Osteocyte (in vitro differentiated cells): Measurements from ENCODE around the gene STARD3. TPM values are rescaled to one million over a fixed set of nuclear protein-coding genes. Genes with fewer than 3 reads are reported as not detected.
"Not testable (repeated sequence)": the region's sequence is repeated elsewhere in the genome, so short reads cannot be mapped to it uniquely, and the experiment has no call there.

Source experiments
- DNase-seq: peaks from one replicate; pipeline ENCODE4 v3.0.0; 2021; ENCODE audit warnings: mixed read lengths; ENCODE audit not compliant: unreplicated experiment; ENCODE audit errors: extremely low spot score
- H3K27ac Mint-ChIP-seq: one replicate; pipeline ENCODE4 v1.8.0; 2021; ENCODE audit warnings: mild to moderate bottlenecking, mixed read lengths; ENCODE audit not compliant: unreplicated experiment
- H3K27me3 Mint-ChIP-seq: one replicate; pipeline ENCODE4 v1.8.0; 2021; ENCODE audit warnings: mixed read lengths; ENCODE audit not compliant: unreplicated experiment
- H3K36me3 Mint-ChIP-seq: one replicate; pipeline ENCODE4 v1.8.0; 2021; ENCODE audit warnings: mixed read lengths; ENCODE audit not compliant: unreplicated experiment
- H3K4me1 Mint-ChIP-seq: one replicate; pipeline ENCODE4 v1.8.0; 2021; ENCODE audit warnings: mixed read lengths; ENCODE audit not compliant: unreplicated experiment
- H3K4me3 Mint-ChIP-seq: one replicate; pipeline ENCODE4 v1.8.0; 2021; ENCODE audit warnings: mild to moderate bottlenecking, moderate library complexity, mixed read lengths; ENCODE audit not compliant: unreplicated experiment
- H3K9me3 Mint-ChIP-seq: one replicate; pipeline ENCODE4 v1.8.0; 2021; ENCODE audit warnings: mixed read lengths; ENCODE audit not compliant: unreplicated experiment
- long read RNA-seq: library from polyadenylated mRNA; unstranded; transcript quantifications from one replicate; pipeline ENCODE4 v2.0.0, GENCODE V29; 2021
- total RNA-seq: library from RNA; stranded (reverse); gene quantifications from 2 replicates; pipeline ENCODE4 v1.2.1, GENCODE V29; 2021
- TF ChIP-seq, protein P1 (sequence below): fragments of 200-600 bp; sonication (generic); IDR thresholded peaks from 2 replicates; pipeline ENCODE4 v1.5.0; 2021; ENCODE audit warnings: antibody characterized with exemption, mild to moderate bottlenecking, moderate library complexity

Gene STARD3
- total RNA-seq: 55.5 and 68.9 TPM in 2 replicates
- long read RNA-seq, transcript STARD3-201 (15 exons, 2,132 nt): major isoform, 23 of 41 reads
- long read RNA-seq, partial matches to known transcripts: 2 of 41 reads
- long read RNA-seq, other reads (novel, unspliced or antisense): 15 of 41 reads

DNA sequence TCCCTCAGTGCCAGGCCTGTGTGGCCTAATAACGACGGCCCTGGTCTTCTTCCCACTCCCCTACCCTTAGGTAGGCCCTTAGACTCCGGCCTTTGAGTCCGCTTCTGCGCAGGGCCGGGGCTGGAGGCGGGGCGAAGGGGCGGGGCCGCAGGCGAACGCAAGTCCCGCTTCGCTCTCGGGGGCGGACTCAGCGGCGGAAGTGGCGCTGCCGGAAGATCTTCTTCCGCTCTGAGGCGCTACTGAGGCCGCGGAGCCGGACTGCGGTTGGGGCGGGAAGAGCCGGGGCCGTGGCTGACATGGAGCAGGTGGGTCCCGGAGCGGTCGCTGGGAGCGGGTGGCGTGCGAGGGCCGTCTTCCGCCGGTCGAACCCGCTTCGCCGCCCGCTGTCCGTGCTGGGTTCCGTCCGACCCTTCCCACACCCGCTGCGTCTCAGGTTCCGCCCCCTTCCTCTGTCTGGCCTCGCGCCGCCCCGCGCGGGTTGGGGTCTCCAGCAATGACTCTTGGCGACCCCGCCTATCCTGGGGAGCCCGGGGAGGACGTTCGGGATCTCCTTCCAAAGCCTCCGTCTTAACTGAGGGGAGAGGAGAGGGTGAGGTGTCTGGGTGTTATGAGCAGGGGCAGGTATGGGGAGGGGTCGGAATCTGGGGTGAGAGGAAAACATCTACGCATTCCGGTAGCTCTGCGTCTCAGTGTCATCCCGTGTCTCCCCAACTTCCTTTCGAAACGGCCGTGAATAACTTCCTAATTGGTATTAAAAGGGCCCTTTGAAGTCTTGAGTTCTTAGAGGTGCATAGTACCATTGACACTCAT, at the start of gene STARD3:
TSS of gene STARD3 (plus strand) at position 218 of the 810 bp plus-strand sequence. CDS start 16,388 bp downstream, outside the sequence.
- peak; percentile 94 for DNase-seq
- H3K27ac Mint-ChIP-seq: peak within 1 kb of the TSS; percentile 62
- peaks cover 37% of the 10 kb centered on the region for H3K4me1 Mint-ChIP-seq
- H3K27me3 Mint-ChIP-seq: peaks cover under 1% of the 10 kb centered on the region
- TF ChIP-seq, protein P1, sequence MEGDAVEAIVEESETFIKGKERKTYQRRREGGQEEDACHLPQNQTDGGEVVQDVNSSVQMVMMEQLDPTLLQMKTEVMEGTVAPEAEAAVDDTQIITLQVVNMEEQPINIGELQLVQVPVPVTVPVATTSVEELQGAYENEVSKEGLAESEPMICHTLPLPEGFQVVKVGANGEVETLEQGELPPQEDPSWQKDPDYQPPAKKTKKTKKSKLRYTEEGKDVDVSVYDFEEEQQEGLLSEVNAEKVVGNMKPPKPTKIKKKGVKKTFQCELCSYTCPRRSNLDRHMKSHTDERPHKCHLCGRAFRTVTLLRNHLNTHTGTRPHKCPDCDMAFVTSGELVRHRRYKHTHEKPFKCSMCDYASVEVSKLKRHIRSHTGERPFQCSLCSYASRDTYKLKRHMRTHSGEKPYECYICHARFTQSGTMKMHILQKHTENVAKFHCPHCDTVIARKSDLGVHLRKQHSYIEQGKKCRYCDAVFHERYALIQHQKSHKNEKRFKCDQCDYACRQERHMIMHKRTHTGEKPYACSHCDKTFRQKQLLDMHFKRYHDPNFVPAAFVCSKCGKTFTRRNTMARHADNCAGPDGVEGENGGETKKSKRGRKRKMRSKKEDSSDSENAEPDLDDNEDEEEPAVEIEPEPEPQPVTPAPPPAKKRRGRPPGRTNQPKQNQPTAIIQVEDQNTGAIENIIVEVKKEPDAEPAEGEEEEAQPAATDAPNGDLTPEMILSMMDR: no peak
- H3K9me3 Mint-ChIP-seq: no peaks in the 10 kb centered on the region
- H3K36me3 Mint-ChIP-seq: no peaks in the 10 kb centered on the region
- peak within 1 kb of the TSS; percentile 81 for H3K4me3 Mint-ChIP-seq

GRCh38 chr17:39590180-39590579, 46.8 kb upstream of the STARD3 start:
- H3K36me3 Mint-ChIP-seq, H3K4me3 Mint-ChIP-seq, H3K4me1 Mint-ChIP-seq, H3K9me3 Mint-ChIP-seq, DNase-seq, H3K27ac Mint-ChIP-seq: not testable (repeated sequence)
- H3K27me3 Mint-ChIP-seq: peaks cover 62% of the 10 kb centered on the region

GRCh38 chr17:39591958-39592954, 44.7 kb upstream of the STARD3 start:
- Mint-ChIP-seq H3K36me3 (no peaks in the 10 kb centered on the region), H3K4me3 (no peak overlapping the region), H3K9me3 (peaks cover 4% of the 10 kb centered on the region), H3K27ac (no peak overlapping the region), H3K4me1 (peaks cover 4% of the 10 kb centered on the region), H3K27me3 (peaks cover 80% of the 10 kb centered on the region)
- DNase-seq: no peak
- TF ChIP-seq, protein P1: no peak

- peaks cover 83% of the 10 kb centered on the region for H3K27me3 Mint-ChIP-seq
Measured at GRCh38 chr17:39593371-39593770, 43.6 kb upstream of the STARD3 start.

GRCh38 chr17:39595294-39595693, 41.6 kb upstream of the STARD3 start:
- no peak for DNase-seq
- H3K27me3 Mint-ChIP-seq: peaks cover 87% of the 10 kb centered on the region
- H3K36me3 Mint-ChIP-seq: no peaks in the 10 kb centered on the region
- H3K4me3 Mint-ChIP-seq: no peak overlapping the region
- peaks cover 17% of the 10 kb centered on the region for H3K4me1 Mint-ChIP-seq
- H3K27ac Mint-ChIP-seq: no peak overlapping the region
- TF ChIP-seq, protein P1: no peak
- H3K9me3 Mint-ChIP-seq: peaks cover 4% of the 10 kb centered on the region

More at GRCh38 chr17:39593371-39593770, 43.6 kb upstream of the STARD3 start:
- H3K4me1 Mint-ChIP-seq: peaks cover 13% of the 10 kb centered on the region
- no peak overlapping the region for H3K4me3 Mint-ChIP-seq
- TF ChIP-seq, protein P1: no peak
- H3K27ac Mint-ChIP-seq: no peak overlapping the region
- H3K9me3 Mint-ChIP-seq: peaks cover 4% of the 10 kb centered on the region
- DNase-seq: no peak
- no peaks in the 10 kb centered on the region for H3K36me3 Mint-ChIP-seq
